ENCODE results near the gene CDC40.
"Not testable (repeated sequence)": the region's sequence is repeated elsewhere in the genome, so short reads cannot be mapped to it uniquely, and the experiment has no call there.

The CDC40 gene

GRCh38 chr6:110272781-110273180, 92.6 kb downstream of the CDC40 start:
- DNase-seq, result not testable (repeated sequence)

- no peak for DNase-seq
Measured at GRCh38 chr6:110277100-110277665, 97.0 kb downstream of the CDC40 start.

All from activated T-cell treated with anti-CD3 and anti-CD28 coated beads, Interleukin-2, amount 50 U/mL, for 48 hours (primary cell).